Measurements from ENCODE around the gene CAMTA1.

DNA sequence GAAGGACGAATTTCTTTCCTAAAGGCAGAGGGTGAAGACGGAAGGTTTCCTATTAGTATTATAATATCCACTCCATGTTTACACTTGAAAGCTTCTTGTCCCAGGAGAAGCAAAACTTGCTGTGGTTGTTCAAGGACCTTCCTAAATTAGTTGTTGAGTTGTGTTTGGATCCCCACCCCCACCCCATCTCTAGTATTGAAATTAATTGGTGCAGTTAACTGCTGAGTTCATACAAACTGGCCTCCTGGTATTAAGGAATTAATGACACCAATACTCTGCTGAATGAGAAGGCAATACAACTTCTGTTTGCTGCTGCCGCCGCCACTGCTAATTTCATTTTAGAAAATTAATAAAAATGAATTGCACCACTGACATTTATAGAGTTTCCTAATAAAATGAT is 308.8 kb downstream of the CAMTA1 start:
- TF ChIP-seq CTCF (conservative IDR thresholded peaks at IDR 0.05; ENCODE audit: low read length) = no peak
- no peak for TF ChIP-seq EZH2phosphoT487 (IDR thresholded peaks at IDR 0.05; ENCODE audit: borderline replicate concordance, low read depth, low read length)
